NCI-H345 treated with DMSO at 0.1 percent for 48 hours (cell line): ENCODE data around the gene ZDHHC6.
"Not testable (repeated sequence)": the region's sequence is repeated elsewhere in the genome, so short reads cannot be mapped to it uniquely, and the experiment has no call there.

ENCODE experiments used
- DNase-seq: peaks from one replicate; lab custom pipeline; 2025; ENCODE audit not compliant: unreplicated experiment; lab: John Stamatoyannopoulos, UW

Gene ZDHHC6

DNA sequence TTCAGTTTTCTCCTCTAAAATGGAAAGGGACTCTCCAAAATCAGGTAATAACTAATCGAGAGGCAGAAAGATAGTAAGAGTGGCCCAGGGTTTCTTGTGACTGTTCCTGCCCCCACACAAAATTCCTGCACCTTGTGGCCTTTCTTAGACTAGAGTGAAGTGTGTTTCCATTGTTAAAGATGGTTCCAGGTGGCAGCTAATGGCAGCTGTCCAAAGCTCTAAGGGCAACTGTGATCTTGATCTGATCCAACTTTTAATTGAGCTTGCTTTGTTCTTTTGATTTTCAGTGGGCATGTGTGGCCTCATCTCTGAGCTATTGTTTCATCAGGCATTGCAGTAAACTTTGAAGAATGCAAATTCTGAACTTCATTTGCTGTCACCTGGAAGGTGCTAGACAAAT, 53.4 kb downstream of the ZDHHC6 start:
- no peak for DNase-seq

DNA sequence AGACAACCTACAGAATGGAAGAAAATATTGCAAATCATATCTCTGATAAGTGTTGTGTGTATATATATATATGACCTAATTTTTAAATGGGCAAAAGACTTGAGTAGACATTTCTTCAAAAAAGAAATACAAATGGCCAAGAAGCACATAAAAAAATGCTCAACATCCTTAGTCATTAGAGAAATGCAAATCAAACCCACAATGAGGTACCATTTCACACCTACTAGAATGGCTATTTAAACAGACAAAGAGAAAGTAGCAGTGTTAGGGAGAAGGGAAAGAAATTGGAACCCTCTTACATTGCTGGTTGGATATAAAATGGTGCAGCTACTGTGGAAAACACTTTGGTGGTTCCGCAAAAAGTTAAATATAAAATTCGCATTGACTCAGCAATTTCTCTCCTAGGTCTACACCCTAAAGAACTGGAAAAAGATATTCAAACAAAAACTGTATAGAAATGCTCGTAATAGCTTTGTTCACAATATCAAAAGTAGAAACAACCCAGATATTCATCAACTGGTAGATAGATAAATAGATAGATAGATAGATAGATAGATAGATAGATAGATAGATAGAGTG, 56.5 kb downstream of the ZDHHC6 start:
- DNase-seq = no peak

DNA sequence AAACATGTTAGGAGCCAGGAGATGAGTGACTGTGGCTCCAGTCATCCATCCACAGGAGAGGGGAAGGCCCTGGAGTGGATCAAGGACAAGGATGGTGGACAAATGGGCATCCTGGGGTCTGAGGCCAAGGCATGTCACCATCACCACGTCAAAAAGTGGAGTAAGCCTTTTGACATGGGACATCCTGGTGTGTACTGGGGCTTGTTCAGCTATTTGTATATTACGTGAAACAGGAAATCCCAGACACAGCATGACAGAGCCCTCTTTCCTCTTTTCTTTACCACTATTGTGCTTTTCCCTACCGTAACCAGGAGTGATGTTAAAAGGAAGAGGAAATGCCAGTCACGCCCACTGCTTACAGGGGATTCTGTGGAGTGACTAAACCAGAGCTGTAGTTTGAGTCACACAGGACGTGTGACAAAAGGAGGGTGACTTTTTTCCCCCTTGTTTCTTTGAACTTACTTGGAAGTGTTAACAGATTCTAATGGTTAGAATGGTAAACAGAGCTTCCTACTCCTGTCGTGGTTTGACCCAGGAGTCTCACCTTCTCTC, 57.4 kb downstream of the ZDHHC6 start:
- DNase-seq = no peak

DNA sequence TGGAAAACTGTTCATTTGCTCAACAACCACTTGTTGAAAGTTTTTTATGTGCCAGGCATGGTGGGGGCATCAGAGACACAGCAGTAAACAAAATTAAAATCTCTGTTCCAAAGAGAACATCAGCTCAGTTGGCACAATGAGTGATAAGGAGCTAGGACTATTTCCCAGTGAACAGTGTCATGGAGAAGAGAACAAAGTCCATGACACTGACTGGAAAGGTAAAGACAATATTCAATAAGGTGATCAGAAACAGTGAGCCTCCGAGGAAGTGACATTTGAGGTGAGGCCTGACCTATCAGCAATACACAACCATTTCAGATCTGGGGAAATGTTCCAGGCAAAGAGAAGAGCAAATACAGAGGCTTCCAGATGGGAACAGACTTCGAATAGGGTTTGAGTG, 58.2 kb downstream of the ZDHHC6 start:
- DNase-seq = no peak

DNA sequence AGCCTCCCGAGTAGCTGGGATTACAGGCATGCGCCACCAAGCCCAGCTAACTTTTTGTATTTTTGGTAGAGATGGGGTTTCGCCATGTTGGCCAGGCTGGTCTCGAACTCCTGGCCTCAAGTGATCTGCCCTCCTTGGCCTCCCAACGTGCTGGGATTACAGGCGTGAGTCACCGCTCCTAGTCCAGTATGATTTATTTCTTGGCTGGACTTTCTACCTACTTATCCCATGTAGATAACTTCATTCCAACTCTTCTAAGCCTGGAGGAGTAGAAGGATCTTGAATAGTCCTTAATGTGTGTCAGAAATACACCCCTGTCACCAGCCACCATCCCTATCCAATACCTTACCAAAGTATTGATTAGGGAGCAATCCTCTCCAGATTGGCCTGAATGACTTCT, 58.7 kb downstream of the ZDHHC6 start:
- DNase-seq = not testable (repeated sequence)

DNA sequence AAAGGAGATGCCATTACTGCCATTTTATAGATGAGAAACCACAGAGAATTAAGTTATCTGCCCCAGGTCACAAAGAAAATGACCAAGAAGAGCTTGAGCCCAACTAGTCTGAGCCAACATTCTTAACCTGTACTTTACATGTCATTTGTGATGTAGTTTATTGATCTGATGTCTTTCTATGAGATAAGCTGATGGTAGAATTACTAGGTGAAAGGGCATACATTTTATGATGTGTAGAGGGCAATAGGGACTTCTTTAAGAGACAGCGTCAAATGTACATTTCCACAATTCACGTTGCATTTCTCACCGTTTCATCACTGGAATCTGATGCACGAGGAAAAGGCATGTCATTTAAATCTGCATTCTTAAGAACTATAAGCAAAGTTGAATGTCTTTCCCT, 61.5 kb downstream of the ZDHHC6 start:
- DNase-seq = no peak

DNA sequence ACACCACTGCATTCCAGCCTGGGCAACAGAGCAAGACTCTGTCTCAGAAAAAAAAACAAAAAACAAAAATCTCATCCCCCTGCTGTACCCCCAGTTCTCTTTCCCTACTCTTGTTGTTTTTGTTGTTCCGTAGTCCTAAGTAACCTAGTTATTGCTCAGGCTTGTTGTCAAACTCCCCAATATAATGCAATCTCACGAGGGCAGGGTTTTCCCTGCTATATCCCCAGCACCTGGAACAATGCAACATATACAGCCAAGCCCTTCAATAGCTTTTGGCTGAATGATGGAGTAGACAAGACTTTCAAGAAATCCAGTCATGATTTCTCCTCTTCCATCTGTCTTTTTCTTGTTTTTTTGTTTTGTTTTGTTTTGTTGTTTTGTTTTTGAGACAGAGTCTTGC, 62.6 kb downstream of the ZDHHC6 start:
- no peak for DNase-seq

DNA sequence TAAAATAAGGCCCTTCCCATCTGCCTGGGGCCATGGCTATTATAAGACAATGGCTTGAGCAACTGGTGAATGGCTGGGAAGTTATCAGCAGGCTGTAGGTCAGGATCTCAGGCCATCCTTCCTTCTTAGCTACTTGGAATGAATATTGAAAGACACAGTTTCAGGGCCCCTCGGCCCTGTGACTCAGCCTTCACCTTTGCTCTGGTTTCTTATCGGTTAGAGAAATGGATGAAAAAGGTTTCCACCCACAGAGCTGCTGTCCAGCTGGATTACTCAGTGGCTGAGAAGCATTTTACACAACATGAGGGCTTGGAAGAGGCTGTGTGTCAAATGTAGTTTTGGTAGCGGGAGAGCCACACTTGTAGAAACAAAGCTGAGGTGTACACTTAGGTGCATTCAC, 63.4 kb downstream of the ZDHHC6 start:
- no peak for DNase-seq

DNA sequence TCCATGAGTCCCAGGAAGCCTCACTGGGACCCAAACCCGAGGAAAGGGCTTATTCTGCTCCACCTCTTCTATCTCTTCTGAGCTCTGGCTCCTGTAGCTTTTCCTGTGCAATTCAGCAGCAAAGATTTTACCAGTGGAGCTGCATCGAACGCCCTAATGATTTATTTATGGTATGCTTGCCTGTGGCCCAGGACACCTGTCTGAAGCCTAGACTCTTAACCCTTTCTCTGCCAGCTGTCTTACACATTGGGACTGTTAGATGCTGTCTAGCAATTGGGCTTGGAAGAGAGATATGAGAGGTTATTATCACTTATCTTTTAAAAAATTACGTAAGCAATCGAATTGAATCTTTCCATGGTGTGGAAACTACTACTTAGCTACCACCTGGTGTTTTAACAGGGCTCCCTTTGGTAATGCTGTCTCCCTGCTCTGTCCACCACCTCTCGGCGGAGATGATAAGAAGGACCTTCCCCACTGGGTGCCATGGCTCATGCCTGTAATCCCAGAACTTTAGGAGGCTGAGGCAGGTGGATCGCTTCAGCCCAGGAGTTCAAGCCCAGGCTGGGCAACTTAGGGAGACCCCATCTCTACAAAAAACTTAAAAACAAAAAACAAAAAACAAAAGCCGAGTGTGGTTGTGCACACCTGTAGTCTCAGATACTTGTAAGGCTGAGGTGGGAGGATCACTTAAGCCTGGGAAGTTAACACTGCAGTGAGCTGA, 64.0 kb downstream of the ZDHHC6 start:
- DNase-seq = no peak
